ENCODE results near the gene MAML3.
A peak's percentile ranks its signal among the peaks of the same experiment; 100 is the strongest.

Gene MAML3

DNA sequence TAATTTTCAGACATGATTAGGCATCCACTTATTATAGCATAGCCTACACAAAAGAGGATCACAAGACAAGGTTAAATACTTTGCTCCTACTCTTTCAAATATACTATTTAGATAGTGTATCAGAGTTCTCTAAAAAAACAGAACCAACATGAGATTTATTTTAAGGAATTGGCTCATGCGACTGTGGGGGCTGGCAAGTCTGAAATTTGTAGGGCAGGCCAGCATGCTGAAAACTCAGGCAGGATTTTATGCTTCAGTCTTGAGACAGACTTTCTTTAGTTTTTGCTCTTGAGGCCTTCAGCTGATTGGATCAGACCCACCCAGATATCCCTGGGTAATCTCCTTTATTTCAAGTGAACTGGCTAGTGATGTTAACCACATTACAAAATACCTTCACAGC lies 169.5 kb downstream of the MAML3 start:
- DNase-seq (ENCODE audit: low spot score) = no peak
- H3K9me3 Mint-ChIP-seq = no peaks in the 10 kb centered on the region

DNA sequence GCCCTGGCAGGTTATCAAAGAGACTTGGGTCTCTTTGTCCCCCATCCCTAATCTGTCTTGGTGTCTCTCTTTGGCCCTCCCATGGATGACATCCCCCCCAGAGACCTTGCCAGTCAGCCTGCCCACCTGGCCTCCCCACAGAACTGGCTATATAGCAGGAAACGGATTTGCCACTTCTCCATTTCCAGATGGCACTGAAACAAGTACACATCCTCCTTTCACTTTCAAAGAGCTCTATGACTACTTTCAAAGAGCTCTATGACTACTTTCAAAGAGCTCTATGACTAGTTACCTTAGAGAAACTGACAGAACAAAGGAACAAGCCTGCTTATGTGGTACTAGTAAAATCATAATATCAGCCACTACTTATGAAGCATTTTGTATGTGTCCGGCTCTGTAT lies 175.3 kb downstream of the MAML3 start:
- DNase-seq (ENCODE audit: low spot score) = no peak
- Mint-ChIP-seq H3K4me3 (peak overlapping the region; percentile 18), H3K27ac (peak overlapping the region; percentile 56)

More for the DNA sequence above, 169.5 kb downstream of the MAML3 start:
- Mint-ChIP-seq H3K4me1 (ENCODE audit: low read depth) (peaks cover 3% of the 10 kb centered on the region), H3K27ac (no peak overlapping the region), H3K36me3 (ENCODE audit: low read depth) (no peaks in the 10 kb centered on the region), H3K4me3 (no peak overlapping the region), H3K27me3 (ENCODE audit: low read depth) (peaks cover 10% of the 10 kb centered on the region)

DNA sequence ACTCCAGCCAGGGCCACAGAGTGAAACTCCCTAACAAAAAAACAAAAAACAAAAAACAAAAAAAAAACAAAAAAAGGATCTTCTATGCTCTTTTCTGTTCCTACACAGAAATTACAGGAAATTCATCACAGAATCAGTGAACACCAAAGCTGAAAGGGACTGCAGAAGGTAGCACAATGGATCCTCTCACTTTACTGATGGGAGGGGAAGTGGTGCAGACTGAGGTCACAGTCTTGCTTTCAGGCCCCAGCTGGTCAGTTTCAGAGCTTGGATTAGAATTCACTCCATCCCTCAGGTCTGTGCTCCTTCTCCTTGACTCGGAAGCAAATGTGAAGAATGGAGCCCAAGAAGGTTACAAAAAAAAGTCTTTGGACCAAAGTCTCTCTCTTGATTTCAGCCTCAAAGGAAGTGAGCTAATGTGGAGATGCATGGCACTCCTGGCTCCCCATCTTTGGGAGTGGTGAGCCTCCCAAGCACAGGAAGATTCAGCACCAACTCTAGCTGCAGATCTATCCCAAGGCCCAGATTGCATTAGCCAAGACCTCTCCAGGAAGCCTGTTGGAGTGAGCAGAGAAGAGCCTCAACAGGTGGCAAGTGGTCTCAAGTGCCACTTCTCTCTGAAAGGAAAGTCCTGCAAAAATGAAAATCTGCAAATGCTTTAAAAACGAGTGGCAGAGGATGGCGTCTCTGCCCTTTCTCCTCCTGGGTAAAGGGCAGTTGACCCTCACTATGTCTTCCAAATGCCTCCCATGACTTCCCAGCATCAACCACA lies 176.0 kb downstream of the MAML3 start:
- no peak for DNase-seq (ENCODE audit: low spot score)
- no peaks in the 10 kb centered on the region for H3K9me3 Mint-ChIP-seq
- H3K36me3 Mint-ChIP-seq (ENCODE audit: low read depth) = peaks cover 4% of the 10 kb centered on the region
- no peak overlapping the region for H3K4me3 Mint-ChIP-seq
- H3K27ac Mint-ChIP-seq = no peak overlapping the region
- no peaks in the 10 kb centered on the region for H3K27me3 Mint-ChIP-seq (ENCODE audit: low read depth)
- peaks cover 29% of the 10 kb centered on the region for H3K4me1 Mint-ChIP-seq (ENCODE audit: low read depth)

More for the DNA sequence above, 175.3 kb downstream of the MAML3 start:
- Mint-ChIP-seq H3K4me1 (ENCODE audit: low read depth) (peaks cover 29% of the 10 kb centered on the region), H3K36me3 (ENCODE audit: low read depth) (peaks cover 4% of the 10 kb centered on the region), H3K27me3 (ENCODE audit: low read depth) (peaks cover under 1% of the 10 kb centered on the region), H3K9me3 (no peaks in the 10 kb centered on the region)

DNA sequence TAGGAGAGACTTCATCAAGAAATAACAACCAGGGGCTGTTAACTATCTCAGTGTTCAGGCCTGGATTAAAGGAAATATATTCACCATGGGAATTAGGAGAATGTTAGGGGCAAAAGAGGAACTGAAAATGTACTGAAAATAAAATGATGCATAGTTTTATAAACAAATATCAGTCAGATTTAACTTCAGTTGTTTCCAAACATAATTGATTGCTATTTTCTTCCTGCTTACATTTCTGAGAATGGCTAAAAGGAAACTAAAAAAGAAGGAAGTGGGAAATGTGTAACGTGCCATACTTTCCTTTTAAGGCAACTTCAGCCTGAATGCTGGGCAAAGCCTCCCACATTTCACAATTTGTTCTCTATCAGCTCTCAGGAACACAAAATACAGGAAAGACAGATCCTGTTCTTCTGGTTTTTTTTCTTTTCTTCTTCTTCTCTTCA lies 178.1 kb downstream of the MAML3 start:
- H3K27me3 Mint-ChIP-seq (ENCODE audit: low read depth) = no peaks in the 10 kb centered on the region
- peak overlapping the region; percentile 4 for H3K27ac Mint-ChIP-seq
- H3K4me1 Mint-ChIP-seq (ENCODE audit: low read depth) = peaks cover 33% of the 10 kb centered on the region
- DNase-seq (ENCODE audit: low spot score) = no peak
- H3K4me3 Mint-ChIP-seq = peak overlapping the region; percentile 8
- no peaks in the 10 kb centered on the region for H3K9me3 Mint-ChIP-seq
- peaks cover 4% of the 10 kb centered on the region for H3K36me3 Mint-ChIP-seq (ENCODE audit: low read depth)

DNA sequence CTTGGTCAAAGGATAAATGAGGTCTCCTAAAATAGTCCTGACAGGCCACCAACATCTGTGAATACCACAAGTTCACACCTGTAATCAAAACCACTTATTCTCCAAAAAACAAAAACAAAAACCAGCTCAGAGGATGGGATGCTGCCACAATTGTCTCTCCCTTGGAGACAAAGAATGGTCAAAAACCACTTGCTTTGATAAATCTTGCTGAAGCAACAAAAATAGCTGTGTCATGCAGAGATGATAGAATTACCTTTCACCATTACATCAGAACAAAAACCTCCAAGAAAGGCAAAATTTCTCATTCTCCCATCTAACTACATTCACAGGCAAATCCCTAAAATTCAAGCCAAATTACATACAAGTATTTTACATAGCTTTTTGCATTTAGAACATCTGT lies 180.4 kb downstream of the MAML3 start:
- DNase-seq (ENCODE audit: low spot score) = no peak
- no peaks in the 10 kb centered on the region for H3K9me3 Mint-ChIP-seq
- no peaks in the 10 kb centered on the region for H3K27me3 Mint-ChIP-seq (ENCODE audit: low read depth)
- H3K4me3 Mint-ChIP-seq = no peak overlapping the region
- peaks cover 25% of the 10 kb centered on the region for H3K4me1 Mint-ChIP-seq (ENCODE audit: low read depth)
- no peak overlapping the region for H3K27ac Mint-ChIP-seq
- peaks cover 3% of the 10 kb centered on the region for H3K36me3 Mint-ChIP-seq (ENCODE audit: low read depth)

DNA sequence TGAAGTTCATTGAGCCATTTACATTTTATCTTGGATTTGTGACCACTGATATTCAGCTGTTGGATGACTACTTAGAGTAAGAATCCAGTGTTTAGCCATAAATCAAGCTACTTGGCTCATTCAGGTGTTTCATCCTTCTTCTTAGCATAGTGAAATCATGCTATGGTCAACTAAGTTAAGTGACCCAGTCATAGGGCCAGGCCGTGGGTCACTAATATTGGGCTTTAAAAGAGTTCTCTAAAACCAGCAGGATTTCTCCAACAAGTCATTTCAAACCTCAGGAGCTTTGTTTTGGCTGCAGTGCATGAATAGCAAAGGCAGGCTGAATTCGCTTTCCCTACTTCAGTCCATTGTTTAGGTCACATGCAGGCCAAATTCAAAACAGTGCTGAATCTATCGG lies 181.0 kb downstream of the MAML3 start:
- Mint-ChIP-seq H3K4me3 (no peak overlapping the region), H3K36me3 (ENCODE audit: low read depth) (peaks cover 3% of the 10 kb centered on the region), H3K27ac (no peak overlapping the region), H3K27me3 (ENCODE audit: low read depth) (no peaks in the 10 kb centered on the region), H3K9me3 (no peaks in the 10 kb centered on the region), H3K4me1 (ENCODE audit: low read depth) (peaks cover 22% of the 10 kb centered on the region)
- no peak for DNase-seq (ENCODE audit: low spot score)

DNA sequence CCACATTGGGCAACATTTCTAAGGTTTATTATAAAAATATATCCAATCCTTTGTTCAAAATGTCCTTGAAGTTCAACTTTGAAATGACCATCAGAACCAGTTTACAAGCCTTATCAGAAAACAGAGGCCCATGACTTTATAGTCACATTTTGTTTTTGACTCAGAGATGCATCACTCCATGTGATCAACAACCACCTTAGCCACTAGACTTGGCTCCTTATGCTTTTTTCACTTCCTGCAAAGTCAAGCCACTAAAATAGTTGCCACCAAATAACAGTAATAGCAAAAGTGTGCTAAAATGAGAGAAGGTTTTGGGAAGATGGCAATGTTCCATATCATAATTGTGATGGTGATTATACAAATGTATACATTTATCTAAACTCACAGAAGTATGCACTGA lies 181.7 kb downstream of the MAML3 start:
- Mint-ChIP-seq H3K9me3 (no peaks in the 10 kb centered on the region), H3K4me3 (no peak overlapping the region), H3K36me3 (ENCODE audit: low read depth) (peaks cover 3% of the 10 kb centered on the region), H3K27ac (no peak overlapping the region), H3K27me3 (ENCODE audit: low read depth) (no peaks in the 10 kb centered on the region), H3K4me1 (ENCODE audit: low read depth) (peaks cover 20% of the 10 kb centered on the region)
- DNase-seq (ENCODE audit: low spot score) = no peak

DNA sequence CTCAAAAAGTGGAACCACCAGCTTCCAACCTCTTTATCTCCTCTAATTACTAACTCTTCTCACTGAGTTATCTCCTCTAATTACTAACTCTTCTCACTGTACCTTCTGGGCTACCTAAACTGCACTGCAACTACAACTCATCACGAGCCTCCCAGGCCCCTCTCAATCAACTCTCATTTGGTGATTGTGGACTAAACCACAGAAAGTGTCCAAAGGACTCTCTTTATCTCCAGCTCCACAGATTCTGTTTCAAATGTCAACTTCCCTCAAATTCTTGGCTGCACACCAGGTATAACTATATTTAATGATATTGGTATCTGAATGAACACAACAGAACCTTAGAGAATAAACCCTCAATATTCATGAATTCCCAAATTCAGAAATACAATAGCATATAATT lies 182.9 kb downstream of the MAML3 start:
- Mint-ChIP-seq H3K9me3 (no peaks in the 10 kb centered on the region), H3K36me3 (ENCODE audit: low read depth) (peaks cover 1% of the 10 kb centered on the region), H3K27me3 (ENCODE audit: low read depth) (peaks cover 3% of the 10 kb centered on the region), H3K4me3 (no peak overlapping the region), H3K27ac (no peak overlapping the region), H3K4me1 (ENCODE audit: low read depth) (peaks cover 12% of the 10 kb centered on the region)
- no peak for DNase-seq (ENCODE audit: low spot score)

DNA sequence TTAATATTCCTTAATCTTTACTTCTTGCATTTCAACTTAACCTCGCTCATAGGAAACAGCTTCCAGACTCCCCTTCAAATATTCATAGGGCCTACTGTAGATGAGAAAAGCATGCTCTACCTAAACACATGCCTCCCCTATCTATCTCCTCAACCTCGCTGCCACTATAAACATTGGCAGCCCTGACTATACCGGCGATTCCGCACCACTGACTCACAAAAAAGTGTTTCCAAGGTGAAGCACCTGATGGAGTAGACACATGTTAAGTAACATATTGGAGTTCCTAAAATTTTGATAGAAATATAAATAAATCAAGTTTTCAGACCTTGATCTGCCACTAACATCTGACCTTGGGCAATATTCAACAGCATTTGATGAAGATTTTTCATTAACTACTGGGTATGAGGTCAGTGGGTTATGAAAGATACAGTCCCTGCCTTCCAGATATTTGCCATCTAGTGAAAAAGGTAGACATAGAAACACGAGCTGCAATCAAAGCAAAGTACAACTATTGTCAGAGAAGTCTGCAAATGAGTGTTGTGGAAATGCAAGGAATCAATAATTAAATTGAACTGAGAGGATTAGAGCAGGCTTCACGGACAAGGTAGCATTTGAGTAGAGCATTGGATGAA lies 184.2 kb downstream of the MAML3 start:
- Mint-ChIP-seq H3K27me3 (ENCODE audit: low read depth) (peaks cover 7% of the 10 kb centered on the region), H3K36me3 (ENCODE audit: low read depth) (no peaks in the 10 kb centered on the region), H3K4me1 (ENCODE audit: low read depth) (peaks cover 4% of the 10 kb centered on the region), H3K4me3 (no peak overlapping the region), H3K9me3 (no peaks in the 10 kb centered on the region), H3K27ac (no peak overlapping the region)
- no peak for DNase-seq (ENCODE audit: low spot score)

DNA sequence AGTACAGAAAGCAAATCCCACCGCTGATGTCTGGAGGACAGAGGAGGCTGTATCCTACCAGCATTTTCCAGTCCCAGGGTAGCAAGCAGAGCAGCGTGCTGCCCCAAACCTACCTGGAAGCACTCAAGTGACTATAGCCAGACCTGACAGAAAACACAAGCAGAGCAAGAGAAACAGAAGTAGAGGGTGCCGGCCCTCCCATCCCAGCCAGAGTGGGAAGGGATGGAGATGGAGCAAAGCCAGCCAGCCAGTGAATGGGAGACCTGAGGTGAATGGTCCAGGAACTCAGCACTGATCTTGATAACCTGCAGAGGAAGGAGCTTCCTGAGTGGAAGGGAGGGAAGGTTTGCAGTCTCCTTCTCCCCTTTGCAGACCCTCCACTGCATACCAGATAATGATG lies 185.2 kb downstream of the MAML3 start:
- no peak overlapping the region for H3K27ac Mint-ChIP-seq
- no peak for DNase-seq (ENCODE audit: low spot score)
- H3K4me1 Mint-ChIP-seq (ENCODE audit: low read depth) = peaks cover 5% of the 10 kb centered on the region
- no peak overlapping the region for H3K4me3 Mint-ChIP-seq
- no peaks in the 10 kb centered on the region for H3K36me3 Mint-ChIP-seq (ENCODE audit: low read depth)
- H3K9me3 Mint-ChIP-seq = no peaks in the 10 kb centered on the region
- H3K27me3 Mint-ChIP-seq (ENCODE audit: low read depth) = peaks cover 12% of the 10 kb centered on the region

DNA sequence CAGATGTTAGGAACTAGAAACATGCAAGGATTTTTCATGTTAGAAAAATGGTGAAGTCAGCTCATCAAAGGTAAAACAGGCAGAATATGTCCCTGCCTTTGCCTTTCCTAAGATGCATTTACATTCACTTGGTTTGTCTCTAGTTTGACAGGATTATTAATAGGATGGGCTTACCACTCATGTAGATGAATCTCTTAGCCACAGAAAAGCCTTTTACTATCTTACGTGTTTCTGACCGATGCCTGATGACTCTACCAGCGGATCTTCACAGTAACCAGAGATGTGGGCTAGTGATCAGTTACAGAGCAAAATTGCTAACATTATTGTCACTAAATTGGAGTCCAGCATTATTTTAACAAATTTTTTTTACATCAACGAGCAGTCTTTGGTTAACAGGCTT lies 187.6 kb downstream of the MAML3 start:
- Mint-ChIP-seq H3K36me3 (ENCODE audit: low read depth) (no peaks in the 10 kb centered on the region), H3K27me3 (ENCODE audit: low read depth) (peaks cover 22% of the 10 kb centered on the region), H3K27ac (no peak overlapping the region), H3K4me3 (no peak overlapping the region), H3K9me3 (no peaks in the 10 kb centered on the region), H3K4me1 (ENCODE audit: low read depth) (peaks cover 2% of the 10 kb centered on the region)
- no peak for DNase-seq (ENCODE audit: low spot score)

DNA sequence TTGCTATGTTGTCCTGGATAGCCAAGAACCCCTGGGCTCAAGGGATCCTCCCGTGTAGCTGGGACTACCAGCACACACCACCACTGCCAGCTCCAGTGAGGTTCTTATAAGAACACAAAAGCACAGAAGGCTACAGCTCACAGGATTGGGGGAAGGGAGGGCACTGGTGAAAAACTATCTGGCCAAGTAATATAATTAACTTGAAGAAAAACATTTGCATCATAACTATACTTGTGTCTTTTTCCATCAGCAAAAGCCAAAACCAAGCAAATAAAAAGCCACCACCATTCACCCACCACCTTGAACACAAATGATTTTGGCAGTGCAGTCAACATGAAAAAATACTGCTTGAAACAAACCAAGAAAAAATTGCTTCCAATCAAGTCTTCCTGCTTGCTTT lies 188.2 kb downstream of the MAML3 start:
- Mint-ChIP-seq H3K27me3 (ENCODE audit: low read depth) (peaks cover 27% of the 10 kb centered on the region), H3K36me3 (ENCODE audit: low read depth) (no peaks in the 10 kb centered on the region), H3K4me3 (no peak overlapping the region), H3K9me3 (no peaks in the 10 kb centered on the region), H3K27ac (no peak overlapping the region), H3K4me1 (ENCODE audit: low read depth) (peaks cover 2% of the 10 kb centered on the region)
- DNase-seq (ENCODE audit: low spot score) = no peak

DNA sequence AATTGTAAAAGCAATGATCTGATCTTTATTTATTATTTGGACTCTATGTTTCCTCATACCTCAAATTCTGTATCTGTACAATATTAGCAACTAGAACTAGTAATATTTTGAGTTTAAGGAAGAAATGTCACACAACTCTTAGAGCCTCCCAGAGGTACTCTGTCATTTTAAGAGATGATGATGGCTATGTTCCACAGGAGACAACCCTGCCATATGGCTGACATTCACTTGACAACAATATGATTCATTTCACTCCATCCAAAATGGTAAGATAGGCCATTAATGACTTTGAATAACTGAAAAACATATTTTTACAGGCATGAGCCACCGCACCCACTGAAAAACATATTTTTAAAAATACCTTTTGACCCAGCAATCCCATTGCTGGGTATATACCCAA lies 190.3 kb downstream of the MAML3 start:
- Mint-ChIP-seq H3K4me1 (ENCODE audit: low read depth) (peaks cover 2% of the 10 kb centered on the region), H3K27me3 (ENCODE audit: low read depth) (peaks cover 41% of the 10 kb centered on the region), H3K36me3 (ENCODE audit: low read depth) (no peaks in the 10 kb centered on the region), H3K9me3 (no peaks in the 10 kb centered on the region), H3K27ac (no peak overlapping the region), H3K4me3 (no peak overlapping the region)
- no peak for DNase-seq (ENCODE audit: low spot score)

DNA sequence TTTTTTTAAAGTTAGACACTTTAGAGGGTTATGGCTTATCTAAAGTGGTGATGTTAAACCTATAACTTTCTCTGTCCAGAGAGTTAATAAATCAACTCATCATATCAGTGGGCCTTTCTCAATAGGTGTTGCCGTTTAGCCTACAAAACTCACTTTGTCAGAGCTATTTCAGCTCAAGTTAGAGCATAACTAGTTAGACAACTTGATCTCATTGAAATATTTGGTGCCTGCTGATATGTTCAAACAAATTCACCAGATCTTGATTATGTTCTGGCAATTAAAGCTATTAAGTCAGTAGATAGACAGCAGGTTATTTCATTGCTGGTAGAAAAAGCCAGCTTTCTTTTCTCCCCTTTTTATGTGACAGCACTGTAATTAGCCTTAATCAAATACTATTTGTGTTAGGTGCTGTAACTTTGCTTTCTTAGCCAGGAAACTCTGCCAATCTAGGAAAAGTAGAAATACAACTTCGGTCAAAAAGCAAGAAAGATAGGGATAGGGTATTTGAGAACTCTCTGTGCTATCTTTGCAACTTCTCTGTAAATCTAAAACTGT lies 191.8 kb downstream of the MAML3 start:
- DNase-seq (ENCODE audit: low spot score) = no peak
- Mint-ChIP-seq H3K27me3 (ENCODE audit: low read depth) (peaks cover 45% of the 10 kb centered on the region), H3K9me3 (no peaks in the 10 kb centered on the region), H3K36me3 (ENCODE audit: low read depth) (no peaks in the 10 kb centered on the region), H3K4me1 (ENCODE audit: low read depth) (peaks cover 2% of the 10 kb centered on the region), H3K4me3 (no peak overlapping the region), H3K27ac (no peak overlapping the region)
